ENCODE data around the gene VARS1.

- TF ChIP-seq POLR2A (IDR thresholded peaks at IDR 0.05; ENCODE audit: low read depth, low read length) (no peak), CTCF (conservative IDR thresholded peaks at IDR 0.05; ENCODE audit: low read depth, low read length) (no peak), RAD21 (IDR thresholded peaks at IDR 0.05; ENCODE audit: low read length) (no peak), SMC3 (IDR thresholded peaks at IDR 0.05; ENCODE audit: low read depth, low read length) (no peak), BHLHE40 (IDR thresholded peaks at IDR 0.05; ENCODE audit: low read depth, low read length) (no peak)
Measured at GRCh38 chr6:31778999-31779885, 16.3 kb downstream of the VARS1 start.

Measured in IMR-90 (cell line).